HG03139 (cell line): ENCODE data around the gene VOPP1.
"Not testable (repeated sequence)": the region's sequence is repeated elsewhere in the genome, so short reads cannot be mapped to it uniquely, and the experiment has no call there.

ENCODE experiments used
- ATAC-seq: cut with Tn5 transposase; IDR thresholded peaks from one replicate; pipeline ENCODE4 v1.9.1; 2021; ENCODE audit not compliant: unreplicated experiment

The VOPP1 gene

DNA sequence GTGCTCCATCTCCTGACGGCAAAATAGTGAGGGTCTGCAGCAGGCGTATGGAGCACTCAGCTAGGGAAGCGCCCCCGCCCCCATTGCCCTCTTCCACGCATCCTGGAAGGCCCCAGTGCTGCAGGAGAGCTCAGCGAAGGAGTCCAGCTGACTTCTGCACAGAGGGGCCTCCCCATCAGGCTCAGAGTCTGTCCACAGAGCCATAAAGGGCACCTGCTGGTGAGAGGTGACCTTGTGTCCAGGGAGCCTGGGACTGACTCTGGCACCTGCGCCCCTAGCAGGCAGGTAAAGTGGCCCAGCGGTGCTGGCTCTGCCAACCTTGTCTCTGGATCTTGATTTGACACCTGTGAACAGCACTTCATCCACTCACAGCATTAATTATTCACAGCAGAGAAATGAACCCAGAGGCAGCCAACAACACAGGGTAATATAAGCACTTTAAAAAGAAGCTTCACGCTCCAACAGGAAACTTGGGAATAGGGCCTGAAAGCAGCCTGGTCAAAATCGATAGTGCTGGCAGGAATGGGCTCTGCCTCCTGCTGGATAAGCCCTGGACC, 59.6 kb downstream of the VOPP1 start:
- ATAC-seq: no peak

DNA sequence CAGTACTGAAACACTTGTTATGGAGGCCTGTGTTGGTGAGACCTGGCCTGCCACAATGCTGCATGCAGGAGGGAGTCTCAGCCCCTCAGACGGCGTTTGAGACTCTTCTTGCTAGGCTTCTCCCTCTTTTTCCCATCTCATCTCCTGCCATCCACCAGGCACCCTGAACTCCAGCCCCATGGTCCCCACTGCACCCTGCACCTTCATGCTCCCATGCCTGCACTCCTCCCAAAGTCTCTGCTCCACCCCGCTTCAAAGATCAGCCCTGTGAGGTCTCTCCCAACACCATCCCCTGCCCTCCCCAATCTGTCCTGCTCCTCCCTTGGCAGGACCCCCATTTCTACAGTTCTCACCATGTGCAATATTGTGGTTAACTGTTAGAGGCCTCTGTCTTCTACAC, 61.7 kb downstream of the VOPP1 start:
- no peak for ATAC-seq

DNA sequence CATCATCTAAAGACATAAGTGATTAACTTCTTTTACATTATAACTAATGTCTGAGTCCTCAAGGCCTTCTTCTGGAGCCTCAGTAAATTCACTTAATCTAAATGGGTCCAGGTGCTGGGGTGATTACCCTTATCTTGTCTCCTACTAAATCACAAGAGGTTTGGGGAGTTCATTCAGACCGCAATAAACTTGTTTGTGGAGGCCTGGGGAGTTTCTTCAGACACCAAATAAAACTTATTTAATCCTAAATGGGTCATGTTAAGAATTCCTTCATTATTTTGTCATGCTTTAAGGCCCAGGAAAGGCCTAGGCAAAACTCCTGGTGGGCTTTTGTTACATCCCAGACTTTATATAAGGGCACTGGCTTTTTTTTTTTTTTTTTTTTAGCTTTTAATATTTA, 62.1 kb downstream of the VOPP1 start:
- not testable (repeated sequence) for ATAC-seq

DNA sequence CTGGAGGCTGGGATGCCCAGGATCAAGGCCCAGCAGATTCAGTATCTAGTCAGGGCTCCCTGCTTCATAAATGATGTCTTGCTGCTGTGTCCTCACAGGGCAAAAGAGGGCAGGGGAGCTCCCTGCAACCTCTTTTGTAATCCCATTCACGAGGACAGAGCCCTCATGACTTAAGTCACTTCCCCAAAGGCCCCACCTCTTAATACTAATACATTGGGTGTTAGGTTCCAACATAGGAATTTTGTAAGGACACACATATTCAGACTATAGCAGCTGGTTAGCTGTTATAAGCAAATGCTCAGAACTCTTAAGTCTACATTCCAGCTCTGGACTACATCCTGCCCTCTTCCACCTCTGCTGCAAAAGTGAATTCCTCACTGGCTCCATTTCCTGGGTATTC, 63.0 kb downstream of the VOPP1 start:
- peak; percentile 3 for ATAC-seq

DNA sequence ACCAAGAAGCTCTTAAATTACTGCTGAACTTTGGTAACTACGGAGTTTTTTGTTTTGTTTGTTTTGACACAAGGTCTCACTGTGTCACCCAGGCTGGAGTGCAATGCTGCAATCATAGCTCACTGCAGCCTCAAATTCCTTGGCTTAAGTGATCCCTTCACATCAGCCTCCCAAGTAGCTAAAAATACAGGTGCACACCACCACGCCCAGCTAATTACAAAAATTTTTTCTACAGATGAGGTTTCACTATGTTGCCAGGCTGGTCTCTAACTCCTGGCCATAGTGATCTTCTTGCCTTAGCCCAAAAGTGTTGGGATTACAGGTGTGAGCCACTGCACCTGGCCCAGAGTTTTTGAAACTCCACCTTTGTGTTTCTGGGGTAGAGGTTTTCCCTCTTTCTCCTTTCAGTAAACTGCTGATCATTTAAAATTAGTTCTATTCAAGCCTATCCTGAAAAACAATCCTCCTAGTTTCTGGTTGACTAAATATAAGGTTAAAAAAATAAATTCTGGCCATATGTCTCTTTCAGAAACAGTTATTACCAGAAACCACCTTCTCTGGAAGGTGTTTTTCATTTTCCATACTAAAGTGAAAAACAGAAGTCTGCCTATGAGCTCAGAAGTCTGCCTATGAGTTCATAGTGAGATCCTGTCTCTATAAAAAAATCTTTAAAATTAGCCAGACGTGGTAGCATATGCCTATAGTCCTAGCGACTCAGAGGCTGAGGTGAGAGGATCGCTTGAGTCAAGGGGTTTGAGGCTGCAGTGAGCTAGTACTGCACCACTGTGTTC, 63.9 kb downstream of the VOPP1 start:
- peak; percentile 40 for ATAC-seq

DNA sequence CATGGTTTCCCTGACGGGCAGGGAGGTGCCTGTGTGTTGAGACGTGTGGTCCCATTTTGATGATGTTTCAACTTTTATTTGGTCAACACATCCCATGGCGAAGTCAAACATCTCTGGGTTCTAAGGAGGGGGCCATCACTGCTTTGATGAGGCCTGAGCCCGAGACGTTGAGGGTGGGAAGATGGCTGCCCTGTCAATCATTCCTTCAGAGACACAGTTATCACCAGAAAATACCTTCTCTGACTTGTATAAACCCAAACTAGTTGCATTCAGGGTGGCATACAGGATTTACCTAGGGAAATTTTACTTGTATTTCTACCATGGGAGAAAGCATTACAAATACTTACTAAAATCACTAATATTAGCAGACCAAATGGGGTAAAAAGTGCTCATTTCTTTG, 64.6 kb downstream of the VOPP1 start:
- no peak for ATAC-seq

DNA sequence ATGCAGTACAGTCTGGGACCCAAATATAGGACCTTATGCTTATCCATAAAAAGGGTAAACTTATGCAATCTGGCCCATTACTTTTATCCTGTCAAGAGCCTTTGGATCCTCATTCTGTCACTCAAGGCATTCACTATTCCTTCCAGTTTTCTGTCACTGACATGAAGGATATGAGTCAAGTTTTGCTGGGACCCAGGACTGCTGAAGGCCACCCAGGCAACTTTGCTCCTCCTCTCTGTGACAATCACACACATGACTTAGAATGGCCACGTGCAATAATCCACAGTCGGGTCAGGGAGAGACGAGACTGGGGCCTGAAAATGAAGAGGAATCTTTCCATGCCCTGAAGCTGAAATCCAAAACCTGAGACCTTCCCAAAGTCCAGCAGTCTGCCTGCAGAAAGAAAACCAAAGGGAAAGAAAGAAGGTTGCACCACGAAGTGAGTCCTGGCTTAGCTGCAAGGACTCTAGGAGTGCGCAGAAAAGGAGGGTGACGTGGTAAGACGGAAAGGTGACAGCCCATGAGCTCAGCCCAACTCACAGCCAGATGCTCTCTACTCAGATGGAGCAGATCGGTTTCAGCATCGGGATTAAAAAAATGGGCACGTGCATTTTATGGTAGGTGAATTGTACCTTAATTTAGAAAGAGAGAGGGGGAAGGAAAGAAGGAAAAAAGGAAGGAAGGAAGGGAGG, 67.2 kb downstream of the VOPP1 start:
- ATAC-seq: no peak

DNA sequence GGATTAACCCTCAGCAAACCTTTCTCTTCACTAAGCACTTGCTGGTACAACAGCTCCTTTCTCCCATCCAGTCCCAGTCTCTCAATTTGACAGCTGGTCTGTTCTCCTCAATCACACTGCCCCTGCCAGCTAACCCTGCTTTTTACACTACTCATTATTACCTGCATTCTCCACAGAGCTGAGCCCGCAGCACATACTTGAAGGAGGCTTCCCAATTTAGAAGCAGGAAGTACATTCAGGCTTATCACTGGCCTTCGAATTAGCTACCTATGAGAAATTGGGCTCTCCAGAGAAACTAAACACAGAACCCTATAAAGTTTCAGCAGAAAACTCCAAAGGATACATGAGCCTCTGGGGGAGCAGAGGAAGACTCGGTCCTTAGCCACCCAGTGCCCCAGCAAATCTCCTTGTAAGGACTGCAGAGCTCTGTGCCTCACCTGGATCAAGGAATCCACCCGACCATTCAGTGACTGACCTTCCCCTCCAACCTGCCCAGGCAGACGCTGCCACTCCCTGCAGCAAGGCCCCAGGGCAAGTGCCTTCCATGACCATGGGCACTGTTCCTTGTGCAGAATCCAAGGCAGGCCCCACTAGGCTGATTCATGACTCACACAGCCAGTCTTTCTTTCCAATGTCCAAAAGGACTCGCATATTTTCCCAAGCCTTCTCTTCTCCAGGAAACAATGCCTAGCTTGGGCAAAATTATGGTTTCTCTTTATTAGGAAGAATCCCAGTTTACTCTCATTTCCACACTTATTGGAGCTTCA, 68.0 kb downstream of the VOPP1 start:
- ATAC-seq: no peak

DNA sequence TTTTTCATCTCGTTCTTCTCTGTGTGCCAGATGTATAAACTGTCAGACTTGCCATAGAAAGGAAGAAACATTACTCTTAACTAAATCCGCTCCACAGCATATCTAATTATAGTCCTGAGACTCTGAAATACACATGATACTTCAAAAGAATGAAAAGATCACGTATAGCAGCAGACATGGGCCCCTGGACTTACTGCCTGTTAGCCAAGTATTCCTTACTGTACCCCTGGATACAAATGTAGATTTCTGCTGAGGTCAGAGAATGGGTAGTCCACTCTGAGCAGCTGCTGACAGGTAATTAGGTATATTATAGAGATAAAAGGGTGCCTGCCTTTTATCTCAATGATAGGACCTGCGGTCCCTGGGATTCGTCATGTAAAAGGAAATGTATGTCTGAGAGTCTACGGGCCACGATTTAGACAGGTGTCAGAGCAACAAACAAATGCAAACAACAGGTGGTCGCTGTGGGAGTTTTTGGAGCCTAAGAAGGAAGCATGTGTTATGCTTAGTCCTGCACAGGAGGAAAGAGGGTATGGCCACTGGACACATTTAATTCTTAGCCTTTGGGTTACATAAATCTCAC, 69.4 kb downstream of the VOPP1 start:
- no peak for ATAC-seq

DNA sequence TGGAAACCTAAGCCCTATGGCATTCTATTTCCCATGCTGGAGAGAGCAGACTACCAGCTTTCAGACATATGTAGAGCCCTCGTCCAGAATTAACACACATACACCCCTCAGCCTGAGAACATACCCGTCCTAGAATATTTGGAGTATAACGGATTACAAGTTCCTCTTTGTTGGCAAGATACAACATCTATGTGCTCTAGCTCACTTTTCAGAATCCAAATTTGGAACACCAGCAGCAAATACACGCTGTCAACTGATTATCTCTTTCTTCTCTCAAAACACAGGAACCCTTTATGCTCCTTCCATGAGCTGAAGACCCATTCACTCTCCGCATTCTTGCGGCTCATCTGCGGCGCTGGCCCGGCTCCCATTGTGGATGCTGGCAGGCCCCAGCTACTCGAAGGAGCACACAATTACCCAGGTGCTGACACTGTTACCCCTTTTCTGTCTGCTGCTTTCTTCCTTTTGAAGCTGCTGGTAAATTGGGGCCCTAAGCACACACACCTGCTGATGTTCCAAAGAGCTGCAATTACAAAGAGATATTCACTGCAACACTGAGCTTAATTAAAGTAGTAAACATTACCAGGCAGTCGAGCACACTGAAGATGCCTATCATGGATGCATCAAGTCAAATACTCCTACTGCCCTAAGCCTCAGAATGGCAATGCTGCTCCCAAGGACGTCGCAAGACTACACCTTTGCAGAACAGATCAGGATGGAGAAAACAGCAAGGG, 70.0 kb downstream of the VOPP1 start:
- ATAC-seq: no peak

DNA sequence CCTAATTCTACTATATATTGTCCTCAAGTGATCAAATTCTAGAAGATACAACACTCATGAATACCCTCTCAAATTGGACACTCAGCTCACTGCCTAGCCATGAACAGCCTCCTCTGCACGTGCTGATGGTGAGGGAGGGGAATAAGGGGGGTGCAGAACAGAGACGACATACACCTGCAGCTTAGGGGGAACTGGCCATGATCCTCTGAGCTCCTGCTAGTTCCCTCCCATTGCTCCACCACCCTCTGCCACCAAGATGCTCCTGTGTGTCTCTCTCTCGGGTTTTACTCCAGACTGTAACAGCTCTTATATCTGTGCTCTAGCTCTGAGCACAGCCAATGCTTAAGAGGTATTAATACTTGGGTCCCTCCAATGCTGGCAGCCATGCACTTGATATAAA, 70.7 kb downstream of the VOPP1 start:
- ATAC-seq: no peak

DNA sequence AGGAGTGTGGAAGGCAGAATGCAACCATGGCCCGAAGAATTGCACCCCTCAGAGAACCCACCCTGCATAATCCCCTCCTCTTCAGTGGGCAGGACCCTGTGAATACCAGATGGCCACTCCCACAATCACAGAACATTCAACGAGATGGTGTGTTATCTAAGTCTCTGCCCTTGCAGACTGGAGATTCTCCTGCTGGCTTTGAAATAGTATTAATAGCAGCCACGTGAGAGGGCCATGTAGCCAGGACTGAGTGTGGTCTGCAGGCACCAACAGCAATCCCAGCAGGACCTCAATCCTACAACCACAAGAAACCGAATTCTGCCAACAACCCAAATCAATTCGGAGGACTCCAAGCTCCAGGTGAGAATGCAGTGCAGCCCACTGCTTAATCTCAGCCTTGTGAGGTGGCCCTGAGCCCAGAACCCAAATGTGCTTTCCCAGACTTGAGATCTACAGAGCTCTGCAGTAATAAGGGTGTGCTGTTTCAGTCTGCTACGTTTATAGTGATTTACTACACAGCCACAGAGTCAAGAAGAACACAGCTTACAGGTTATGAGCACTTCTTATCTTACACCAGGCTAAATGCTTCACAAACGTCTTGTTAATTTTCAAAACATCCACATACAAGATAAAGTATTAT, 72.1 kb downstream of the VOPP1 start:
- no peak for ATAC-seq

DNA sequence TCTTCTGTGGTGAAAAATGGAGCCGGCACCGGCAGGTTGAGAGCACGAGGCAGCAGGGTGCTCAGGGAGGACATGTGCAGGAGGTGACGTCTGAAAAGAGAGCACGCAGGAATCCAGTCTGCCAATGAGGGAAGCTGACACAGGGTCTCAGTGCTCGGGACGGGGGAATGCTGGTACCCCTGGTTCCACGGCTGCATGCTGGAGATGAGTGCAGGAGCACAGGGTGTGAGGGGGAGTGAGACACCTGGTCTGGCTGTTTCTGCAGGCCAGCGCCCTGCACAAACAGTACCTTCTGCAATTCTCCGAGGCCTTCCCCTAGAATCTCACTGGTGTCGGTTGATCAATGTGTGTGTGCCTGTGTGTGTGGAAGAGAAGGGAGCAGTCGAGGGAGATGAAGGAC, 72.7 kb downstream of the VOPP1 start:
- no peak for ATAC-seq

DNA sequence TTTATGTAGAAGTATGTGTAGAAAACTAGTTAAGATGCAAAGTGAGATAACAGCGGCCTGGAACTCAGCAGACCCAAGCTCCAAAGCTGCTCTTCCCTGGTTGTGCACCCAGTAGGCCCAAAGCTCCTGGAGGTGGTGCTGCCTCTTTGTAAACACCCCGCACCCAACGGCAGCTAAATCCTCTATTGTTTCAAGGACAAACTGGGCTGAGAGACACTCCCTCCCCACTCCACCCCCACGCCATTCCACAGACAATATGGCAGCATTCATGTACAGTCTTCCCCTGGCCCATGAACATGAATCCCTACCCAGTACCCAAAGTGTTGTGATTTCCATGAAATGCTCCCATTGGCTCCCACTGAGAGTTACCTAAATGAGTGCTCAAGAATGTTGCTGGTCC, 73.5 kb downstream of the VOPP1 start:
- no peak for ATAC-seq

DNA sequence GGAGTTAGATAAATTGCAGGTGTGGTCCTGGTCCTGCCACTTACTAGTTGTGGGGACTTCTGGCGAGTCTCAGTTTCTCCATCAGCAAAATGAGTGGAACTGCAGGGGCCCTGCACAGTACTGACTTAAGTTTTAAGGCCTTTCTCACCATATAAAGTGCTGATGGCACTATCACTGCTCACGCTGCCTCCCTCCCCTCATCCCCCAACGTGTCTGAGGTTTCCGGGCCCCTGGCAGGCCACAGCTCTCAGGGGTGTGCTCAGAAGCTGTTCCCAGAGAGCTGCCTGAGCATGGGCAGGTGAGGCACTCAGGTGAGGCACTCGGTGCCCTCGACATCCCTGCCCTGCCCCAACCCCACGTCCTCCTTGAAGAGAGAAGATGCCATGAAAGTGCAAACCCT, 74.2 kb downstream of the VOPP1 start:
- ATAC-seq: no peak

DNA sequence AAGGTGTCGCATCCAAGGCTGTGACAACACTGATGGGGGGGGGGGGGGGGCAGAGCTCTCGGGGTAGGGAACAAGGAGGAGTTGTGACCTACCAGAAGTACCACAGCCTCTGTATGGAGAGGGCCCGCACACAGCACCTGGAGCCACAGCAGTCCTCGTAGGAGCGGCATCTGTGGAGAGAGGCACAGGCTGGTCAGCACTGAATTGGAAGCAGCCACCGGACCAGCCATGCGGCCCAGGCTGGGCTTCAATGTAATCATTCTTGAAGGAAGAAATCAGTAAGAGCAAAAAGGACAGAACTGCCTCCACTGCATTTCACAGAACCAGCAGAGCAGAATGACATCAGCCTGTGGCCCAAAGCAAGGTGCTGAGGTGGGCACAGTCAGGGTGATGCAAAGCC, 74.8 kb downstream of the VOPP1 start:
- no peak for ATAC-seq

DNA sequence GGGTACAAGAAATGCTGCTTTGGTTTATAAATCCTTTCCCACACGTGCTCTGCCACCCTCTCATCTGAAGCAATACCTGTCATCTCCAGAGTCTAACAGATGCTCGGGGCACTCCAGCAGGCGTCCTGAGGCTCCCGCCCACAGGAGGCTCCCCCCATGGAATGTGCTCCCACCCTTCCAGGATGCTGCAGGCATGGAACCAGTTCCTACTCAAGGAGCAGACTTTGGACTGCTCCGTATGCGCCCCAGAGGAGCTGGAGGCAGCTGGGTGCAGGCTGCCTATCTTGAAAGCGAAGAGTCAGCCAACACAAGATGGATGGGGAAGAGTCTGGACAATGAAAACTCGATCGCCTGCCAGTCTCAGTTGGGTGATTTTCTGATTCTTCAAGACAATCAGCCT, 75.4 kb downstream of the VOPP1 start:
- ATAC-seq: no peak

DNA sequence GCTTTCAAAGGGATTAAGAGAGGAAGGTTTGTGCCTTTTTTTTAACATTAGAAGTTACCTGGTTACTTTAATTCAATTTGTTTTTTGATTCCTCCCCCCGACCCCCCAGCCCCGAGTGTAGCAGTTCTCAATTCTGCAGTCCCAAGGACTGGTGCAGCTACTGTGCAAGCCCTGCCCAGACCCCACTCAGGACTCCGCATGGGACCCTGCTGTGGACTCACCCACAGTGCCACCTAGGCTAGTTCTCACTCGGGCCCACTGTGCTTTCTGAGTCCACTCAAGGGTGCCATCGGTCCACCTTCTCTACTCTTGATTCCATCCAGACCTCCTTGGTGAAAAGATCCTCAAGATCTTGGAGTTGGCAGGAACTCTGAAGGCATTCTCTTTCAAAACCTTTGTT, 77.4 kb downstream of the VOPP1 start:
- no peak for ATAC-seq

DNA sequence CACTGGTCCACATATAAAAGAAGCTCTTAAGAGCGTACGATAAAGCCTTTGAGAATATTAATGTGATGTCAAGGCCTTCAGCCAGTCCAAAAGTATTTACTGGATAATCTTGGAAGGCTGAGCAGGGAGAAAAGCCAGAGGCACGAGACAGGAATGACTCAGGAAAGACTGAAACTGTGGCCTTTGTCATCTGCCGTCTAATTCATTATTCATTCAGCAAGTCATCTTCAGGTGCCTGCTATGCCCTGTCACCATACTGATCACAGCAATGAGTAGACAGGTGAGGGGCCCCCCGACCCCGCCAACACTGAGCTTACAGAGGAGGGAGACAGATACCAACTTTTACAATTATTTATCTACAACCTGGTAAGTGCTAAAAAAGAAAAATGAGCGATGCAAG, 78.9 kb downstream of the VOPP1 start:
- ATAC-seq: no peak

DNA sequence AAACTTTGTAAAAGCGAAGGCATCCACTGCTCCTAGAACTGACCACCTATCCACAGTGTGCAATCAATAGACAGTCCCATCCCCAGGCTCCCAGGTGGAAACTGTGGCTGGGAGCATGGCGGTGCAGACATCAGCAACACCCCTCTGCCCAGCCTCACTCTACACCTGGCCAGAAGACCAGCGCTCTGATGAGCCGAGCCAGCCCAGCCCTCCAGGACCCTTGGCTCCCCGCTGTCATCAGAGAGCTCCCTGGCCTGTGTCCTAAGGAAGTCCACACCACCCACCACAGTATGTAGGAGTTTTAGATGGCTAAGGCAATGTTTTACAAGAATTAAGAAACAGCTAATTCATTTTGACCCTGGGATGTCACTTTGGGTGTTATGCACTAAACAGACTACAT, 81.0 kb downstream of the VOPP1 start:
- no peak for ATAC-seq
